HPDE6-E6E7 (cell line): ENCODE results near the gene IFI44.

Experiments used
- DNase-seq: peaks from one replicate; pipeline ENCODE4 v3.0.0; 2011; ENCODE audit warnings: missing footprints; ENCODE audit errors: extremely low spot score

The IFI44 gene

GRCh38 chr1:78702426-78702825, 52.8 kb downstream of the IFI44 start:
- no peak for DNase-seq

- DNase-seq = no peak
These were observed 54.2 kb downstream of the IFI44 start for GRCh38 chr1:78703806-78704205.

- DNase-seq = no peak
These were observed 62.9 kb downstream of the IFI44 start for GRCh38 chr1:78712467-78713051.

GRCh38 chr1:78713297-78713696, 63.7 kb downstream of the IFI44 start:
- no peak for DNase-seq
